Smooth muscle cell (in vitro differentiated cells): ENCODE measurements around the gene PCAT7. TPM values are rescaled to one million over a fixed set of nuclear protein-coding genes. Genes with fewer than 3 reads are reported as not detected.

ENCODE experiments used
- DNase-seq: peaks from one replicate; lab custom pipeline; 2025; ENCODE audit not compliant: unreplicated experiment; lab: John Stamatoyannopoulos, UW
- H2AFZ ChIP-seq: fragments of 200-600 bp; sonication (generic); 2 replicates; pipeline ENCODE4 v1.6.0; 2016; ENCODE audit warnings: antibody characterized with exemption, low read depth, mild to moderate bottlenecking
- H3F3A ChIP-seq: fragments of 200-600 bp; sonication (generic); 2 replicates; pipeline ENCODE4 v1.6.0; 2017; ENCODE audit warnings: antibody characterized with exemption, low read depth
- H3K27ac ChIP-seq: fragments of 200-600 bp; sonication (generic); 2 replicates; pipeline ENCODE4 v1.5.1; 2016; ENCODE audit warnings: low read depth, mild to moderate bottlenecking
- H3K27me3 ChIP-seq: fragments of 200-600 bp; sonication (generic); 2 replicates; pipeline ENCODE4 v1.6.1; 2016; ENCODE audit warnings: low read depth, mild to moderate bottlenecking
- H3K36me3 ChIP-seq: fragments of 200-600 bp; sonication (generic); 2 replicates; pipeline ENCODE4 v1.5.1; 2016; ENCODE audit warnings: low read depth
- H3K4me1 ChIP-seq: fragments of 200-600 bp; sonication (generic); 2 replicates; pipeline ENCODE4 v1.5.1; 2016; ENCODE audit warnings: low read depth
- H3K4me2 ChIP-seq: fragments of 200-600 bp; sonication (generic); 2 replicates; pipeline ENCODE4 v1.6.0; 2016; ENCODE audit warnings: mild to moderate bottlenecking
- H3K4me3 ChIP-seq: fragments of 200-600 bp; sonication (generic); 2 replicates; pipeline ENCODE4 v1.5.1; 2016; ENCODE audit warnings: mild to moderate bottlenecking
- H3K79me2 ChIP-seq: fragments of 200-600 bp; sonication (generic); 2 replicates; pipeline ENCODE4 v1.6.0; 2016; ENCODE audit warnings: low read depth, mild to moderate bottlenecking
- H3K9ac ChIP-seq: fragments of 200-600 bp; sonication (generic); 2 replicates; pipeline ENCODE4 v1.6.0; 2016; ENCODE audit warnings: low read depth
- H3K9me3 ChIP-seq: fragments of 200-600 bp; sonication (generic); replicated peaks from 2 replicates; pipeline ENCODE4 v1.5.1; 2016; ENCODE audit warnings: low read depth
- H4K20me1 ChIP-seq: fragments of 200-600 bp; sonication (generic); 2 replicates; pipeline ENCODE4 v1.6.0; 2016; ENCODE audit warnings: low read depth
- WGBS: methylation state at CpG from one replicate; pipeline ENCODE4 v1.1.7; 2016; ENCODE audit warnings: low lambda C conversion rate; 5-methylcytosine and 5-hydroxymethylcytosine counted together
- polyA plus RNA-seq: library from polyadenylated mRNA; unstranded; fragments of >200 nt; fragmentation: Nextera tagmentation; extraction: Ambion mirVana; gene quantifications from 2 replicates; pipeline ENCODE4 v1.2.1, GENCODE V29; 2016
- total RNA-seq: library from RNA; depleted of rRNA; stranded (reverse); fragments of >200 nt; gene quantifications from 2 replicates; pipeline ENCODE4 v1.2.3, GENCODE V29; 2014
- TF ChIP-seq, protein P1 (sequence below): fragments of 200-600 bp; sonication (generic); IDR thresholded peaks from 2 replicates; pipeline ENCODE4 v1.5.1; 2017; ENCODE audit warnings: borderline replicate concordance, mild to moderate bottlenecking, antibody characterized with exemption; ENCODE audit not compliant: insufficient read depth, poor library complexity, severe bottlenecking

PCAT7 gene
- total and polyA plus RNA-seq, 2 experiments from 2014 or later = 8.2 to 8.7 TPM

GRCh38 chr9:94600258-94600657 lies 45.4 kb downstream of the PCAT7 start:
- H3K27ac ChIP-seq = no peak overlapping the region
- H3K4me3 ChIP-seq = no peak overlapping the region
- no peaks in the 10 kb centered on the region for H3K79me2 ChIP-seq
- H3F3A ChIP-seq = no peaks in the 10 kb centered on the region
- H4K20me1 ChIP-seq = no peaks in the 10 kb centered on the region
- H3K4me1 ChIP-seq = no peaks in the 10 kb centered on the region
- DNase-seq = no peak
- TF ChIP-seq, protein P1, sequence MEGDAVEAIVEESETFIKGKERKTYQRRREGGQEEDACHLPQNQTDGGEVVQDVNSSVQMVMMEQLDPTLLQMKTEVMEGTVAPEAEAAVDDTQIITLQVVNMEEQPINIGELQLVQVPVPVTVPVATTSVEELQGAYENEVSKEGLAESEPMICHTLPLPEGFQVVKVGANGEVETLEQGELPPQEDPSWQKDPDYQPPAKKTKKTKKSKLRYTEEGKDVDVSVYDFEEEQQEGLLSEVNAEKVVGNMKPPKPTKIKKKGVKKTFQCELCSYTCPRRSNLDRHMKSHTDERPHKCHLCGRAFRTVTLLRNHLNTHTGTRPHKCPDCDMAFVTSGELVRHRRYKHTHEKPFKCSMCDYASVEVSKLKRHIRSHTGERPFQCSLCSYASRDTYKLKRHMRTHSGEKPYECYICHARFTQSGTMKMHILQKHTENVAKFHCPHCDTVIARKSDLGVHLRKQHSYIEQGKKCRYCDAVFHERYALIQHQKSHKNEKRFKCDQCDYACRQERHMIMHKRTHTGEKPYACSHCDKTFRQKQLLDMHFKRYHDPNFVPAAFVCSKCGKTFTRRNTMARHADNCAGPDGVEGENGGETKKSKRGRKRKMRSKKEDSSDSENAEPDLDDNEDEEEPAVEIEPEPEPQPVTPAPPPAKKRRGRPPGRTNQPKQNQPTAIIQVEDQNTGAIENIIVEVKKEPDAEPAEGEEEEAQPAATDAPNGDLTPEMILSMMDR = no peak
- H3K4me2 ChIP-seq = no peak overlapping the region
- no peak overlapping the region for H2AFZ ChIP-seq
- H3K27me3 ChIP-seq = no peaks in the 10 kb centered on the region
- no peaks in the 10 kb centered on the region for H3K36me3 ChIP-seq
- H3K9ac ChIP-seq = no peak overlapping the region
- WGBS = 90% methylated on average over 8 of the region's 8 CpGs
- no peaks in the 10 kb centered on the region for H3K9me3 ChIP-seq

DNA sequence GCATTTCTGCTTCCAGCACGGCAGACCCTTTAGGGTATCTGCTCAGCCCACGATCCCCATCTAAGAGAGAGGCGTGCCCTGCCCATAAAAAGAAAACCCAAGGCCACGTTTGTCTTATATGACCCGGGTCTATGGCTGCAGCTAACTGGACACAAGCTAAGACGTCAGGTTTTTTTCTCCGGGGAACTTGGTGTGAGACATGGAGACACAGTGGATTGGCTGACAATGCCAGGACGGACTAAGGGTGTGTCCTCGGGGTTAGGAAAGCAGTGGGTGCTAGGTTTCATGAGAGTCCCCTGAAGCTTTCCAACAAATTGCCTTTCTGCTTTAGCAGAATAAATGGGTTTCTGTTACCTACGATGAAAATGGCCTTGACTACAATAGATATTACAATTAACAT lies 45.8 kb downstream of the PCAT7 start:
- Histone ChIP-seq H3K9ac (no peak overlapping the region), H3K27me3 (no peaks in the 10 kb centered on the region), H3K36me3 (no peaks in the 10 kb centered on the region), H3K79me2 (no peaks in the 10 kb centered on the region), H3F3A (no peaks in the 10 kb centered on the region), H3K4me2 (no peak overlapping the region), H3K27ac (no peak overlapping the region), H2AFZ (no peak overlapping the region), H3K4me1 (no peaks in the 10 kb centered on the region), H4K20me1 (no peaks in the 10 kb centered on the region), H3K9me3 (no peaks in the 10 kb centered on the region), H3K4me3 (no peak overlapping the region)
- TF ChIP-seq, protein P1 = no peak
- 79% methylated on average over 10 of the region's 10 CpGs for WGBS
- no peak for DNase-seq

GRCh38 chr9:94602666-94603065 lies 47.8 kb downstream of the PCAT7 start:
- Histone ChIP-seq H3K9ac (no peak overlapping the region), H3K4me2 (no peak overlapping the region), H2AFZ (no peak overlapping the region), H3K9me3 (no peaks in the 10 kb centered on the region), H3K36me3 (no peaks in the 10 kb centered on the region), H3K4me3 (no peak overlapping the region), H3F3A (no peaks in the 10 kb centered on the region), H4K20me1 (no peaks in the 10 kb centered on the region), H3K79me2 (no peaks in the 10 kb centered on the region), H3K4me1 (peaks cover 8% of the 10 kb centered on the region), H3K27me3 (no peaks in the 10 kb centered on the region), H3K27ac (no peak overlapping the region)
- DNase-seq = no peak
- WGBS = 77% methylated on average over 6 of the region's 6 CpGs
- TF ChIP-seq, protein P1 = no peak
